NB4 (cell line): Measurements from ENCODE around the gene SLC12A1.

Experiments used
- DNase-seq: peaks from one replicate; pipeline ENCODE4 v3.0.0; 2010; ENCODE audit warnings: low read depth
- H3K4me3 ChIP-seq: one replicate; pipeline ENCODE4 v1.5.1; 2011; ENCODE audit warnings: mild to moderate bottlenecking, low read depth, low read length, moderate library complexity
- MYC ChIP-seq: IDR thresholded peaks from 2 replicates; pipeline ENCODE4 v1.6.1; 2011; ENCODE audit warnings: low read depth, low read length
- POLR2A ChIP-seq: IDR thresholded peaks from 2 replicates; pipeline ENCODE4 v1.6.1; 2011; ENCODE audit warnings: mild to moderate bottlenecking; ENCODE audit not compliant: insufficient read length; ENCODE audit errors: extremely low read depth
- TF ChIP-seq, protein P1 (sequence below): IDR thresholded peaks from 2 replicates; pipeline ENCODE4 v1.6.1; 2011; ENCODE audit warnings: low read depth, low read length
- TF ChIP-seq, protein P2 (sequence below): IDR thresholded peaks from one replicate; pipeline ENCODE4 v1.5.1; 2012; ENCODE audit warnings: low read depth, low read length

The SLC12A1 gene

DNA sequence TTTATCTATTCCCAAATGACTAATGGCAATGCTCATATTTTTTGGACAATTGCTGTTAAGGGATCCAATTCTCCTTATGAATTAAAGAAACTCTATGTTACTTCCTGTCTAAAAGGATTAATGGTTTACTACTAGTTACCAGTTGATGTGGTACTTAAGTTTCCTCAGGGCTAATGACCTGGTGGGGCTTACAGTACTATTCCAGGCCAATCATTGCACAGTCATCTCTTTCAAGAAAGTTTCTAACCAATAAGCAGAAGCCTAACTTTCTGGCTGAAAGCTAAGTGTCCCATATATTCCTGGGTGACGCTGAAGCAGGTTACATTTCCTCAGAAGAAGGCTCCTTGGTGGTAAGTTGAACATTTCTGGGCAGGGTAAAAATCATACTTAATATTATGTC is at the start of gene SLC12A1:
SLC12A1 (plus strand) TSS at position 322 of the 400 bp plus-strand sequence. CDS start 1,418 bp downstream, outside the sequence.
- no peak within 1 kb of the TSS for H3K4me3 ChIP-seq
- TF ChIP-seq, protein P1, sequence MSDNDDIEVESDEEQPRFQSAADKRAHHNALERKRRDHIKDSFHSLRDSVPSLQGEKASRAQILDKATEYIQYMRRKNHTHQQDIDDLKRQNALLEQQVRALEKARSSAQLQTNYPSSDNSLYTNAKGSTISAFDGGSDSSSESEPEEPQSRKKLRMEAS, result no peak
- no peak for TF ChIP-seq POLR2A
- TF ChIP-seq, protein P2, sequence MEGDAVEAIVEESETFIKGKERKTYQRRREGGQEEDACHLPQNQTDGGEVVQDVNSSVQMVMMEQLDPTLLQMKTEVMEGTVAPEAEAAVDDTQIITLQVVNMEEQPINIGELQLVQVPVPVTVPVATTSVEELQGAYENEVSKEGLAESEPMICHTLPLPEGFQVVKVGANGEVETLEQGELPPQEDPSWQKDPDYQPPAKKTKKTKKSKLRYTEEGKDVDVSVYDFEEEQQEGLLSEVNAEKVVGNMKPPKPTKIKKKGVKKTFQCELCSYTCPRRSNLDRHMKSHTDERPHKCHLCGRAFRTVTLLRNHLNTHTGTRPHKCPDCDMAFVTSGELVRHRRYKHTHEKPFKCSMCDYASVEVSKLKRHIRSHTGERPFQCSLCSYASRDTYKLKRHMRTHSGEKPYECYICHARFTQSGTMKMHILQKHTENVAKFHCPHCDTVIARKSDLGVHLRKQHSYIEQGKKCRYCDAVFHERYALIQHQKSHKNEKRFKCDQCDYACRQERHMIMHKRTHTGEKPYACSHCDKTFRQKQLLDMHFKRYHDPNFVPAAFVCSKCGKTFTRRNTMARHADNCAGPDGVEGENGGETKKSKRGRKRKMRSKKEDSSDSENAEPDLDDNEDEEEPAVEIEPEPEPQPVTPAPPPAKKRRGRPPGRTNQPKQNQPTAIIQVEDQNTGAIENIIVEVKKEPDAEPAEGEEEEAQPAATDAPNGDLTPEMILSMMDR, result no peak
- no peak for TF ChIP-seq MYC
- no peak for DNase-seq

- TF ChIP-seq POLR2A (no peak), MYC (no peak)
- TF ChIP-seq, protein P1, result no peak
- TF ChIP-seq, protein P2, result no peak
- H3K4me3 ChIP-seq, result no peak overlapping the region
- no peak for DNase-seq
Observed at GRCh38 chr15:48168616-48169015, 37.5 kb upstream of the SLC12A1 start.

GRCh38 chr15:48170981-48171380 is 35.1 kb upstream of the SLC12A1 start:
- H3K4me3 ChIP-seq, result no peak overlapping the region
- DNase-seq, result no peak
- no peak for TF ChIP-seq POLR2A
- TF ChIP-seq, protein P1, result no peak
- TF ChIP-seq, protein P2, result no peak
- TF ChIP-seq MYC, result no peak

GRCh38 chr15:48175126-48175525 is 31.0 kb upstream of the SLC12A1 start:
- no peak for TF ChIP-seq MYC
- TF ChIP-seq, protein P1, result no peak
- TF ChIP-seq POLR2A, result no peak
- TF ChIP-seq, protein P2, result no peak
- no peak overlapping the region for H3K4me3 ChIP-seq
- DNase-seq, result no peak

GRCh38 chr15:48176112-48176511 is 30.0 kb upstream of the SLC12A1 start:
- DNase-seq, result no peak
- H3K4me3 ChIP-seq, result no peak overlapping the region
- TF ChIP-seq MYC (no peak), POLR2A (no peak)
- TF ChIP-seq, protein P2, result no peak
- TF ChIP-seq, protein P1, result no peak
